GM12878 (cell line): ENCODE measurements around the gene YIF1A. TPM values are rescaled to one million over a fixed set of nuclear protein-coding genes. Genes with fewer than 3 reads are reported as not detected.

Source experiments
- BCL3 ChIP-seq: IDR thresholded peaks from 2 replicates; pipeline ENCODE4 v1.6.1; 2011; ENCODE audit warnings: borderline replicate concordance, low read depth, mild to moderate bottlenecking, moderate library complexity, low read length; ENCODE audit not compliant: insufficient read depth, poor library complexity, severe bottlenecking
- CBX3 ChIP-seq: fragments of 200-600 bp; sonication (generic); IDR thresholded peaks from 2 replicates; pipeline ENCODE4 v1.6.1; 2016; ENCODE audit warnings: low read depth, borderline replicate concordance
- HDGF ChIP-seq: fragments of 450-650 bp; IDR thresholded peaks from 2 replicates; pipeline ENCODE4 v1.6.1; 2016; ENCODE audit warnings: antibody characterized with exemption
- JUNB ChIP-seq: IDR thresholded peaks from 2 replicates; pipeline ENCODE4 v1.6.1; 2016; ENCODE audit warnings: antibody characterized with exemption, mild to moderate bottlenecking
- KDM1A ChIP-seq: fragments of 200-600 bp; sonication (generic); IDR thresholded peaks from 2 replicates; pipeline ENCODE4 v1.6.1; 2016; ENCODE audit warnings: borderline replicate concordance
- MLLT1 ChIP-seq: fragments of 450-650 bp; IDR thresholded peaks from 2 replicates; pipeline ENCODE4 v1.6.1; 2016; ENCODE audit warnings: mild to moderate bottlenecking
- MTA3 ChIP-seq: IDR thresholded peaks from 2 replicates; pipeline ENCODE4 v1.6.1; 2012; ENCODE audit warnings: low read length, inconsistent platforms, borderline replicate concordance
- NFYA ChIP-seq: IDR thresholded peaks from 2 replicates; pipeline ENCODE4 v1.6.1; 2011; ENCODE audit warnings: low read depth, mild to moderate bottlenecking, low read length, improper control_type of control experiment, borderline replicate concordance
- TCF12 ChIP-seq: IDR thresholded peaks from 2 replicates; pipeline ENCODE4 v1.6.1; 2011; ENCODE audit warnings: low read depth, mild to moderate bottlenecking, low read length
- WRNIP1 ChIP-seq: IDR thresholded peaks from 2 replicates; pipeline ENCODE4 v1.6.1; 2011; ENCODE audit warnings: low read depth, low read length, improper control_type of control experiment, borderline replicate concordance
- ZNF207 ChIP-seq: fragments of 450-650 bp; IDR thresholded peaks from 2 replicates; pipeline ENCODE4 v1.6.1; 2014; ENCODE audit warnings: antibody characterized with exemption, mild to moderate bottlenecking, borderline replicate concordance
- ZZZ3 ChIP-seq: IDR thresholded peaks from 2 replicates; pipeline ENCODE4 v1.6.1; 2011; ENCODE audit warnings: low read depth; ENCODE audit not compliant: control insufficient read depth, insufficient read length
- polyA plus RNA-seq, 11 experiments: library from polyadenylated mRNA; depleted of rRNA in 4 of 11; unstranded in 6 of 11; stranded (reverse) in 5 of 11; fragments of >200 nt; fragmentation: Nextera tagmentation in 4 of 11; fragmentation: Illumina TruSeq in 1 of 11; extraction: Ambion mirVana in 4 of 11; extraction: Trizol in 1 of 11; gene quantifications; 1 replicate in 1 of 11; 2 replicates in 10 of 11; pipeline versions ENCODE4 v1.2.1 to v1.2.3, GENCODE V29; 2011 to 2016; ENCODE audit warnings: inconsistent platforms in 2 of 11, missing spikeins in 2 of 11, low read depth in 1 of 11
- total RNA-seq, 4 experiments: library from RNA; depleted of rRNA in 3 of 4; stranded (reverse); fragments of >200 nt in 3 of 4; fragmentation: Illumina TruSeq in 1 of 4; extraction: Trizol in 1 of 4; gene quantifications; 2 replicates each; pipeline versions ENCODE4 v1.2.1 to v1.2.3, GENCODE V29; 2013 to 2021

The YIF1A gene
- total and polyA plus RNA-seq, 10 of the 15 experiments (the other 5 are each of a cell fraction or from before 2014, with no cell fraction given) = 6.6 to 128 (median 71.7) TPM

- TF ChIP-seq BCL3 (no peak), CBX3 (no peak), JUNB (no peak), MLLT1 (no peak), WRNIP1 (no peak), ZNF207 (no peak), TCF12 (no peak), NFYA (no peak), HDGF (no peak), ZZZ3 (no peak), KDM1A (no peak), MTA3 (no peak)
Observed at GRCh38 chr11:66274219-66274618, 14.7 kb downstream of the YIF1A start (continued).
